ENCODE data around the gene MTIF2. TPM values are rescaled to one million over a fixed set of nuclear protein-coding genes. Genes with fewer than 3 reads are reported as not detected.

Gene MTIF2
- total RNA-seq, 1 experiment from 2014 or later: 34.3 TPM

- BruUV-seq (replicated peaks): no TSS peak
- no peak for DNase-seq
- no peak for TF ChIP-seq CTCF (IDR thresholded peaks at IDR 0.05; ENCODE audit: unreplicated experiment)
- Mint-ChIP-seq H3K9me3 (ENCODE audit: low read depth, unreplicated experiment) (no peaks in the 10 kb centered on the region), H3K27ac (ENCODE audit: unreplicated experiment) (no peak overlapping the region), H3K36me3 (ENCODE audit: insufficient read depth, unreplicated experiment) (no peaks in the 10 kb centered on the region), H3K27me3 (ENCODE audit: unreplicated experiment) (no peaks in the 10 kb centered on the region), H3K4me3 (ENCODE audit: low read depth, unreplicated experiment) (no peak overlapping the region), H3K4me1 (ENCODE audit: low read depth, unreplicated experiment) (no peaks in the 10 kb centered on the region)
- intact Hi-C loops (cut with micrococcal nuclease; ENCODE audit: unreplicated experiment): loop anchor here (5.0 kb wide), 1 partner anchor 115 kb away; the partner anchor contains the start of gene CCDC88A
- CTCF ChIA-PET: no interaction called here
These were observed 33.2 kb upstream of the MTIF2 start for GRCh38 chr2:55302241-55302640.

GRCh38 chr2:55301277-55301676 lies 32.2 kb upstream of the MTIF2 start:
- TF ChIP-seq CTCF (IDR thresholded peaks at IDR 0.05; ENCODE audit: unreplicated experiment): no peak
- Mint-ChIP-seq H3K9me3 (ENCODE audit: low read depth, unreplicated experiment) (no peaks in the 10 kb centered on the region), H3K27ac (ENCODE audit: unreplicated experiment) (no peak overlapping the region), H3K4me3 (ENCODE audit: low read depth, unreplicated experiment) (no peak overlapping the region), H3K27me3 (ENCODE audit: unreplicated experiment) (no peaks in the 10 kb centered on the region), H3K36me3 (ENCODE audit: insufficient read depth, unreplicated experiment) (no peaks in the 10 kb centered on the region), H3K4me1 (ENCODE audit: low read depth, unreplicated experiment) (no peaks in the 10 kb centered on the region)
- CTCF ChIA-PET: no interaction called here
- DNase-seq: no peak
- no TSS peak for BruUV-seq (replicated peaks)
- intact Hi-C loops (cut with micrococcal nuclease; ENCODE audit: unreplicated experiment): loop anchor here (5.0 kb wide), 1 partner anchor 116 kb away; the partner anchor contains the start of gene CCDC88A

- no peak for TF ChIP-seq CTCF (IDR thresholded peaks at IDR 0.05; ENCODE audit: unreplicated experiment)
- CTCF ChIA-PET: no interaction called here
- no peaks in the 10 kb centered on the region for H3K27me3 Mint-ChIP-seq (ENCODE audit: unreplicated experiment)
- no peak overlapping the region for H3K4me3 Mint-ChIP-seq (ENCODE audit: low read depth, unreplicated experiment)
- intact Hi-C loops (cut with micrococcal nuclease; ENCODE audit: unreplicated experiment): loop anchor here (10.0 kb wide), 1 partner anchor 278 kb away; no protein-coding TSS in a partner anchor
- H3K9me3 Mint-ChIP-seq (ENCODE audit: low read depth, unreplicated experiment): no peaks in the 10 kb centered on the region
- BruUV-seq (replicated peaks): no TSS peak
- DNase-seq: no peak
- no peaks in the 10 kb centered on the region for H3K36me3 Mint-ChIP-seq (ENCODE audit: insufficient read depth, unreplicated experiment)
- no peak overlapping the region for H3K27ac Mint-ChIP-seq (ENCODE audit: unreplicated experiment)
- no peaks in the 10 kb centered on the region for H3K4me1 Mint-ChIP-seq (ENCODE audit: low read depth, unreplicated experiment)
These were observed 27.4 kb upstream of the MTIF2 start for GRCh38 chr2:55296393-55296792.

GRCh38 chr2:55283083-55283482 lies 14.1 kb upstream of the MTIF2 start:
- Mint-ChIP-seq H3K27ac (ENCODE audit: unreplicated experiment) (no peak overlapping the region), H3K9me3 (ENCODE audit: low read depth, unreplicated experiment) (no peaks in the 10 kb centered on the region), H3K27me3 (ENCODE audit: unreplicated experiment) (no peaks in the 10 kb centered on the region), H3K36me3 (ENCODE audit: insufficient read depth, unreplicated experiment) (peaks cover 18% of the 10 kb centered on the region), H3K4me3 (ENCODE audit: low read depth, unreplicated experiment) (no peak overlapping the region), H3K4me1 (ENCODE audit: low read depth, unreplicated experiment) (peaks cover 17% of the 10 kb centered on the region)
- no TSS peak for BruUV-seq (replicated peaks)
- intact Hi-C loops (cut with micrococcal nuclease; ENCODE audit: unreplicated experiment): loop anchor here (5.0 to 10.0 kb wide), 2 partner anchors 149 to 232 kb away; partner anchors contain the start of gene CFAP36
- no peak for DNase-seq
- CTCF ChIA-PET: no interaction called here
- TF ChIP-seq CTCF (IDR thresholded peaks at IDR 0.05; ENCODE audit: unreplicated experiment): no peak

All from Calu3 (cell line).